GM18868 (cell line): ENCODE results near the gene TMEM170B.

Source experiments
- ATAC-seq: cut with Tn5 transposase; IDR thresholded peaks from one replicate; pipeline ENCODE4 v1.9.1; 2021; ENCODE audit warnings: mild to moderate bottlenecking, moderate library complexity; ENCODE audit not compliant: unreplicated experiment

TMEM170B gene

GRCh38 chr6:11537229-11538051 is at the start of gene TMEM170B:
Gene TMEM170B, plus strand, starts transcription at chr6:11537749. Its CDS starts 529 bp downstream, at chr6:11538278.
- peak; percentile 97 for ATAC-seq

GRCh38 chr6:11490996-11491395 is 46.6 kb upstream of the TMEM170B start:
- ATAC-seq = no peak

GRCh38 chr6:11491596-11492463 is 45.7 kb upstream of the TMEM170B start:
- peak; percentile 39 for ATAC-seq

GRCh38 chr6:11492464-11493290 is 44.9 kb upstream of the TMEM170B start:
- ATAC-seq = no peak

- ATAC-seq = no peak
Observed at GRCh38 chr6:11493974-11494373, 43.6 kb upstream of the TMEM170B start.

GRCh38 chr6:11494786-11495564 is 42.6 kb upstream of the TMEM170B start:
- no peak for ATAC-seq

GRCh38 chr6:11495565-11496145 is 41.9 kb upstream of the TMEM170B start:
- ATAC-seq = no peak

GRCh38 chr6:11496152-11497060 is 41.1 kb upstream of the TMEM170B start:
- peak; percentile 47 for ATAC-seq

- no peak for ATAC-seq
Observed at GRCh38 chr6:11497107-11497506, 40.4 kb upstream of the TMEM170B start.

- ATAC-seq = no peak
Observed at GRCh38 chr6:11497881-11498280, 39.7 kb upstream of the TMEM170B start.

GRCh38 chr6:11500008-11500407 is 37.5 kb upstream of the TMEM170B start:
- no peak for ATAC-seq

- ATAC-seq = no peak
Observed at GRCh38 chr6:11509471-11509870, 28.1 kb upstream of the TMEM170B start.

- peak; percentile 91 for ATAC-seq
Observed at GRCh38 chr6:11514672-11515071, 22.9 kb upstream of the TMEM170B start.

GRCh38 chr6:11515763-11516162 is 21.8 kb upstream of the TMEM170B start:
- ATAC-seq = no peak

- ATAC-seq = no peak
Observed at GRCh38 chr6:11522812-11523605, 14.5 kb upstream of the TMEM170B start.

- no peak for ATAC-seq
Observed at GRCh38 chr6:11525468-11526155, 11.9 kb upstream of the TMEM170B start.

GRCh38 chr6:11526156-11526505 is 11.4 kb upstream of the TMEM170B start:
- ATAC-seq = no peak
